Activated B cell treated with CpG ODN at 0.5 μM for 24 hours (primary cell): ENCODE data around the gene PREX1. TPM values are rescaled to one million over a fixed set of nuclear protein-coding genes. Genes with fewer than 3 reads are reported as not detected.
A peak's percentile ranks its signal among the peaks of the same experiment; 100 is the strongest.

ENCODE experiments used
- ATAC-seq: fragments of 200-7000 bp; cut with Tn5 transposase; one replicate; pipeline ENCODE4 v1.10.0; 2021; ENCODE audit warnings: low read depth, mild to moderate bottlenecking, moderate library complexity
- CTCF ChIA-PET: fragments of 350-600 bp; sonication (Branson Sonifier 250); formaldehyde crosslinking; loops from one replicate; lab custom pipeline; 2021; ENCODE audit warnings: antibody characterized with exemption; lab: Charles Lee
- POLR2A ChIA-PET: fragments of 350-600 bp; sonication (Branson Sonifier 250); formaldehyde crosslinking; loops from one replicate; lab custom pipeline; 2021; ENCODE audit warnings: antibody characterized with exemption; lab: Charles Lee
- DNase-seq: peaks from one replicate; pipeline ENCODE4 v3.0.0; 2022
- H3K27ac Mint-ChIP-seq: one replicate; pipeline ENCODE4 v1.8.0; 2020; ENCODE audit warnings: mixed read lengths
- H3K27me3 Mint-ChIP-seq: one replicate; pipeline ENCODE4 v1.8.0; 2021; ENCODE audit warnings: mixed read lengths
- H3K36me3 Mint-ChIP-seq: one replicate; pipeline ENCODE4 v1.8.0; 2021; ENCODE audit warnings: low read depth, mixed read lengths
- H3K4me1 Mint-ChIP-seq: one replicate; pipeline ENCODE4 v1.8.0; 2021; ENCODE audit warnings: mixed read lengths
- H3K4me3 Mint-ChIP-seq: one replicate; pipeline ENCODE4 v1.8.0; 2020; ENCODE audit warnings: mild to moderate bottlenecking, mixed read lengths
- H3K9me3 Mint-ChIP-seq: one replicate; pipeline ENCODE4 v1.8.0; 2020; ENCODE audit warnings: mixed read lengths
- intact Hi-C: fragments of 100-400 bp; cut with micrococcal nuclease; formaldehyde crosslinking; loops from one replicate; pipeline ENCODE4 v1.15.1; 2024
- total RNA-seq: library from RNA; stranded (reverse); gene quantifications from 2 replicates; pipeline ENCODE4 v1.2.3, GENCODE V29; 2022
- TF ChIP-seq, protein P1 (sequence below): fragments of 200-600 bp; IDR thresholded peaks from one replicate; pipeline ENCODE4 v1.8.0; 2022; ENCODE audit warnings: antibody characterized with exemption, mild to moderate bottlenecking

The PREX1 gene
- total RNA-seq, 1 donor from 2014 or later: 71.4 TPM

- ChIA-PET POLR2A (interaction anchor here (0.6 kb wide), 1 partner anchor 1311 kb away, joined by 3 read pairs; no protein-coding TSS in a partner anchor), CTCF (interaction anchor here (1.3 kb wide), 1 partner anchor 27 kb away, joined by 4 read pairs; no protein-coding TSS in a partner anchor)
- intact Hi-C loops: no loop called here
- no peak for ATAC-seq
- TF ChIP-seq, protein P1, sequence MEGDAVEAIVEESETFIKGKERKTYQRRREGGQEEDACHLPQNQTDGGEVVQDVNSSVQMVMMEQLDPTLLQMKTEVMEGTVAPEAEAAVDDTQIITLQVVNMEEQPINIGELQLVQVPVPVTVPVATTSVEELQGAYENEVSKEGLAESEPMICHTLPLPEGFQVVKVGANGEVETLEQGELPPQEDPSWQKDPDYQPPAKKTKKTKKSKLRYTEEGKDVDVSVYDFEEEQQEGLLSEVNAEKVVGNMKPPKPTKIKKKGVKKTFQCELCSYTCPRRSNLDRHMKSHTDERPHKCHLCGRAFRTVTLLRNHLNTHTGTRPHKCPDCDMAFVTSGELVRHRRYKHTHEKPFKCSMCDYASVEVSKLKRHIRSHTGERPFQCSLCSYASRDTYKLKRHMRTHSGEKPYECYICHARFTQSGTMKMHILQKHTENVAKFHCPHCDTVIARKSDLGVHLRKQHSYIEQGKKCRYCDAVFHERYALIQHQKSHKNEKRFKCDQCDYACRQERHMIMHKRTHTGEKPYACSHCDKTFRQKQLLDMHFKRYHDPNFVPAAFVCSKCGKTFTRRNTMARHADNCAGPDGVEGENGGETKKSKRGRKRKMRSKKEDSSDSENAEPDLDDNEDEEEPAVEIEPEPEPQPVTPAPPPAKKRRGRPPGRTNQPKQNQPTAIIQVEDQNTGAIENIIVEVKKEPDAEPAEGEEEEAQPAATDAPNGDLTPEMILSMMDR: no peak
- Mint-ChIP-seq H3K9me3 (no peaks in the 10 kb centered on the region), H3K27ac (peak overlapping the region; percentile 59), H3K4me1 (no peaks in the 10 kb centered on the region), H3K27me3 (no peaks in the 10 kb centered on the region), H3K36me3 (peaks cover 53% of the 10 kb centered on the region), H3K4me3 (no peak overlapping the region)
- no peak for DNase-seq
Measured at GRCh38 chr20:48683467-48684175, 144.2 kb downstream of the PREX1 start.

DNA sequence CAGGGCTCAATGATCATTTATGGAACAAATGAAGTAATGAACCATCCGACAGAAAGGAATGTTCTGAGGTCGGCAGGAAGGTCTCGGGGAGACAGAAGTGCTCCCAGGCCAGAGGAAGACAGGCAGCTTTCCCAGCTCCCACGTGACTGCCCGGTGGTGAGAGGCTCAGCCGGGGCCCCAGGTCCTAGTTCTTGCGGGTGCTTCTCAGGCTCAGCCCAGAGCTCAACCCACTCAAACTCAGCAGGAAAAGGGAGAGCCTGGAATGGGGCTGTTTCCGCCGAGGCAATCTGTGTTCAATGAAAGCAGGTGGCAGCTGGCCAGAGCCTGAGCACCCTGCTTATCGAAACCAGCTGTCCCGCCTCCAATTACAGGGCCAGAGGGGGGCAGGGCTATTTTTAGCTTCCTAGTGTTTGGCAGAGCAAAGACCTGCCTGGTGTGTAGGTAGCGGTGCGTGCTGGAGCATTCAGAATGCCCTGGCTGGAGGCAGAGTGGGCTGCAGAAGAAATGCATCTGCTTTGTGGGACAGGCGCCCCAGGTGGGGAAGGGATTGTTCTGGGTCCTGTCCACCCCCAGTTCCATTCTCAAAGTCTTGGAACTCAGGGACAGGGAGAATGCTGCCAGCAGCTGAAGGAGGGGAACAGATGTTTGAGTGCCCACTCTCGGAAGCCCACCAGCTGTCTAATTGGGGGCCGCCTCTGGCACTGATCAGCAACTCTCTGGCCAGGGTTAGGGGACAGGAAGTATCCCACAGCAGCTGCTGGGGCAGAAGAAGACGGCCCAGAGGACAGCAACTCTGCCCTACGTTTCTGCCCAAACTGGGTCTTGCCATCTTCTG lies 145.1 kb downstream of the PREX1 start:
- ChIA-PET CTCF (interaction anchor here (0.6 to 1.2 kb wide), 2 partner anchors 18 to 25 kb away, joined by 3 to 4 read pairs; no protein-coding TSS in a partner anchor), POLR2A (interaction anchor here (0.6 kb wide), 2 partner anchors 365 to 1193 kb away, joined by 3 read pairs; no protein-coding TSS in a partner anchor)
- DNase-seq: no peak
- H3K9me3 Mint-ChIP-seq: no peaks in the 10 kb centered on the region
- H3K4me3 Mint-ChIP-seq: no peak overlapping the region
- intact Hi-C loops: no loop called here
- TF ChIP-seq, protein P1: no peak
- H3K36me3 Mint-ChIP-seq: peaks cover 45% of the 10 kb centered on the region
- H3K27me3 Mint-ChIP-seq: no peaks in the 10 kb centered on the region
- no peak overlapping the region for H3K27ac Mint-ChIP-seq
- no peak for ATAC-seq
- no peaks in the 10 kb centered on the region for H3K4me1 Mint-ChIP-seq

DNA sequence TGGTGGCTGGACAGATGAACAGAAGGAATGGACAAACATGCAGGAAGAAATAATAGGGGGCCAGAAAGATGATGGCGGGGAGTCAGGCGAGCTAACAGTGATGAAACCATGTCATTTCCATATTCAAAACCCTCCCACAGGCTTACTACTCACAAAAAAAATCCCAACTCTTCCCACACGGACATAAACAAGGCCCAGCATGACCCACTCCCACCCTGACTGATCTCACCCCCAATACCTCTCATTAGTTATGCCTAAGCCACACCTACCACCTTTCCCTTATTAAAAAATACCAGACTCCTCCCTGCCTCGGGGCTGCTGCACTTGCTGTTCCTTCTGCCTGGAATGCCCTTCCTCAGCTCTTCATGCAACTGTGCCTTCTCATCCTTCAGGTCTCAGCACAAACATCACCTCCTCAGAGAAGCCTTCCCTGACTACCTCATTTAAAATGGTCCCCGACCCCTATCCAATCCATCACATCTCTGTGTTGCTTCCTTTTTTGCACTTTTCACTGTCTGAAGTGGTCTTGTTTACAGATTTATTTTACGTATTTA lies 145.8 kb downstream of the PREX1 start:
- intact Hi-C loops: no loop called here
- DNase-seq (no peak), ATAC-seq (no peak)
- no peaks in the 10 kb centered on the region for H3K4me1 Mint-ChIP-seq
- TF ChIP-seq, protein P1: no peak
- ChIA-PET CTCF (interaction anchor here (1.2 kb wide), 1 partner anchor 25 kb away, joined by 4 read pairs; no protein-coding TSS in a partner anchor), POLR2A (interaction anchor here (0.6 kb wide), 1 partner anchor 1193 kb away, joined by 3 read pairs; no protein-coding TSS in a partner anchor)
- peaks cover 45% of the 10 kb centered on the region for H3K36me3 Mint-ChIP-seq
- H3K4me3 Mint-ChIP-seq: no peak overlapping the region
- H3K27me3 Mint-ChIP-seq: no peaks in the 10 kb centered on the region
- H3K9me3 Mint-ChIP-seq: no peaks in the 10 kb centered on the region
- H3K27ac Mint-ChIP-seq: no peak overlapping the region

DNA sequence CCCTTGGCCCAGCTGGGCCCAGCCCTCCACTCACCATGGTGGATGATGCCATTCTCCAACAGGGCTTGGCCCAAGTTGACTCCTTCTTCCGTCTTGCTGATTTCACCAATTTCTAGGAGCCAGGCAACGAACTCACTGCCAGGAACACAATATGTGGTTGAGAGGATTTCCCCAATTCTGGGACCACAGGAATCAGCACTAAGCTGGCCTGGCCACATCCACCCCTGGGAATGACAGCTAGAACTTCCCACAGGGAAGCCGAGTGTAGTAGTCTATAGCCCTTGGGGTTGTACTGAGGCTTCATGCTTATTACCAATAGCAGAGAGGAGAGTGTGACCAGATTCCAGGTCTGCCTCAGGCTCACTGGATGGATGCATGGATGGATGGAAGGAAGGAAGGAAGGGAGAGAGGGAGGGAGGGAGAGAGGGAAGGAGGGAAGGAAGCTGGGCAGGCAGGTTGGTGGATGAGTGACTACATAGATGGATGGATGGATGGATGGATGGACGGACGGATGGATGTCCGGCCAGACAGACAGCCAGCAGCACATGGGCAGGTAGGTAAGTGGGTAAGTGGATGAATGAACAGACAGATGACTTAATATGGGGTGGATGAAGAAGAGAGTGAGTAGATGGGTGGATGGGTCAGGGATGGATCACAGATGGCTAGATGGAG lies 146.5 kb downstream of the PREX1 start:
- Mint-ChIP-seq H3K27me3 (no peaks in the 10 kb centered on the region), H3K36me3 (peaks cover 47% of the 10 kb centered on the region), H3K27ac (no peak overlapping the region), H3K4me3 (no peak overlapping the region), H3K4me1 (no peaks in the 10 kb centered on the region), H3K9me3 (no peaks in the 10 kb centered on the region)
- DNase-seq (no peak), ATAC-seq (no peak)
- TF ChIP-seq, protein P1: no peak
- ChIA-PET CTCF (interaction anchor here (1.2 kb wide), 1 partner anchor 24 kb away, joined by 4 read pairs; no protein-coding TSS in a partner anchor), POLR2A (no interaction called here)
- intact Hi-C loops: no loop called here
